DMS 273 treated with DMSO at 0.1 percent for 48 hours (cell line): Measurements from ENCODE around the gene ATXN3.
"Not testable (repeated sequence)": the region's sequence is repeated elsewhere in the genome, so short reads cannot be mapped to it uniquely, and the experiment has no call there.

Experiments used
- DNase-seq: peaks from one replicate; lab custom pipeline; 2025; lab: John Stamatoyannopoulos, UW

ATXN3 gene

GRCh38 chr14:92058006-92058917 lies 48.1 kb downstream of the ATXN3 start:
- no peak for DNase-seq

GRCh38 chr14:92049781-92050180 lies 56.6 kb downstream of the ATXN3 start:
- no peak for DNase-seq

DNA sequence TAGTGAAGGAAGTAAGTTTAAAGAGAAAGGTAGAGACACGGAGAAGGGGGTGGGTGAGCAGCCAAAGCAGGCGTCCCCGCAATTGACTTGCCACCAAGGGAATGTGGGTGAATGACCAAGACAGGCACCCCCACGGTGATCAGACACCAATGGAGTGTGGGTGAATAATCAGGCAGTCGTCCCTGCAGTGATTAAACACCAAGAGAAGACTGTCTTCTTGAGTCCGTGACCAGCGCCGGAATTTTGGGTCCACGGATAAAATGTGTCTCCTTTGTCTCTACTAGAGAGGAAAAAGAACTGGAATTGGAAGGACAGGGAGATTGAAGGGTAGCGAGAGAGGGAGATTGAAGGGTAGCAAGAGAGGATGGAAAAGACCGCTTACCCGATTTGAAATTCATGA lies 57.2 kb downstream of the ATXN3 start:
- not testable (repeated sequence) for DNase-seq

DNA sequence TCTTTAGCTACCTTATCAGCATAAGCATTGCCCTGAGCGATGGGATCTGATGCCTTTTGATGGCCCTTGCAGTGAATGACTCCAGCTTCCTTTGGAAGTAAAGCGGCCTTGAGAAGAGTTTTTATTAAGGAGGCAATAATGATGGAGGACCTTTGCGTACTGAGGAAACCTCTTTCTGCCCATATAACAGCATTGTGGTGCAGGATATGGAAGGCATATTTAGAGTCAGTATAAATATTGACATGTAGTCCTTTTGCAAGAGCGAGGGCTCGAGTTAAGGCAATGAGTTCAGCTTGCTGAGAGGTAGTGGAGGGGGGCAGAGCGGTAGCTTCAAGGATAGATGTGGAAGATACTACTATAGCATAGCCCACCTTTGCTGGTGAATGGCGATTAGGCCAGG lies 60.5 kb downstream of the ATXN3 start:
- DNase-seq, result not testable (repeated sequence)

DNA sequence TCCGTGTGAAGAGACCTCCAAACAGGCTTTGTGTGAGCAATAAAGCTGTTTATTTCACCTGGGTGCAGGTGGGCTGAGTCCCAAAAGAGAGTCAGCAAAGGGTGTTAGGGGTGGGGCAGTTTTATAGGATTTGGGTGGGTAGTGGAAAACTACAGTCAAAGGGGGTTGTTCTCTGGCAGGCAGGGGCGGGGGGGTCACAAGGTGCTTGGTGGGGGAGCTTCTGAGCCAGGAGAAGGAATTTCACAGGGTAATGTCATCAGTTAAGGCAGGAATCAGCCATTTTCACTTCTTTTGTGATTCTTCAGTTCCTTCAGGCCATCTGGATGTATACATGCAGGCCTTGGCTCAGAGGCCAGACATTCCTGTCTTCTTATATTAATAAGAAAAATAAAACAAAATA lies 64.6 kb downstream of the ATXN3 start:
- not testable (repeated sequence) for DNase-seq

- DNase-seq, result no peak
Measured at GRCh38 chr14:92041203-92041602, 65.2 kb downstream of the ATXN3 start.

DNA sequence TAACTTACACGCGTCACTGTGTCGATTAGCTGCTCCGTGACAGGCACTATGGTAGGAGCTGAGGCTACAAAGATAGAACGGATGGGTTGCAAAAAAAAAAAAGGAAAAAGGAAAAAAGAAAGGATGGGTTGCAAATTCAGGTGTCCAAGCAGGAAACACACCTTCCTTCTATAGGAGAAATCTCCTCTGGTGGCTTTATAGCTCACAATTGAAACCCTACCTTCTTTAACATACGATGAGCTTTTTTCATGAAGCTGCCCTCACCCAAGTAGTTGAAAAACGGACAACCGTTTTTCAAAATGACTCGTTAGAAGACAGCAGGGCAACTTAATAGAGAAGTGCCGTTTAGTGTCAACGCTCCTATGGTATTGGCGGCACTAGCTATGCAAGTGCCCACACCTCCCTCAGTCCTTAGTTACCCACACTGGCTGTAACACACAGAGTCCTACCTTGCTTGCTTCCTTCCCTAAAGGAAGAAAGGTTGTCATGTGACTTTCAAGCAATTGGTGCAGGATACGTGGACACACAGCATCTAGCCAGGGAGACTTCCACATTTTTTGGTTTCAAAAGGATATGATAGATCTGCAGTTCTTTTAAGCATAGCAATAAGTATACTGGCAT lies 65.8 kb downstream of the ATXN3 start:
- no peak for DNase-seq

DNA sequence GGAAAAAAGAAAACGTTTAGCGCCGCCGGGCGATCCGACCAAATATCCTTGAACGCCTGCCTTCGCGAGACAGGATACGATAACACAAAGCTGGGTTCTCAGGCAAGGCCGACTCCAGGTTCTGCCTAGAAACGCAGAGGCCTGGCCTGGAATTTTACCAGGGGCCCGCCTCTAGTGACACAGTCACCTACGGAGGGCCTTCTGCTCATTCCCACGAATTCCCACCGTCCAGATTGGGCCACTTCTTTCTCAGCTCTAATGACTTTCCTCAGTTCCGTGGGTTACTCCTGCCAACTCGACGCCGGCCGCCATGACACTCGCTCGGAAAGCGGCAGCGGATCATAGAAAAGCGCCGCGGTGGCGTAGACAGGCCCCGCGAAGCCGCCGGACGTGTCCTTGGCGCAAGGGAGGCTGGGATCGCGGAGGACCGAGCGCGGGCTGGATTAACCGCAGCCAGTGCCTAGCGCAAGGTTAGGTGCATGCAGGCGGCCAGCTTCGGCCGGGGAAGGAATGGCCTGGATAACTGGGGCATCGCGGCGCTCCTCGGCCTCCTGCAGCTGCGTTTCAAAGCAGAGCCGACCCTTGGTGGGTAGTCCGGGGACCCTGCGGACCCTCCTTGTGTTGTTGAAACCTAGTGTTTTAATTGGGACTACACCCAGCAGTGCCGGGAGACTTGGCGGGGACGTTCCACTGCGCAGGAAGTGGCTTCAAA lies 66.5 kb downstream of the ATXN3 start, which contains the start of gene TRIP11:
TSS of gene TRIP11 (minus strand) at position 341 of the 712 bp plus-strand sequence. CDS start 374 bp downstream, outside the sequence.
- peak; percentile 77 for DNase-seq

DNA sequence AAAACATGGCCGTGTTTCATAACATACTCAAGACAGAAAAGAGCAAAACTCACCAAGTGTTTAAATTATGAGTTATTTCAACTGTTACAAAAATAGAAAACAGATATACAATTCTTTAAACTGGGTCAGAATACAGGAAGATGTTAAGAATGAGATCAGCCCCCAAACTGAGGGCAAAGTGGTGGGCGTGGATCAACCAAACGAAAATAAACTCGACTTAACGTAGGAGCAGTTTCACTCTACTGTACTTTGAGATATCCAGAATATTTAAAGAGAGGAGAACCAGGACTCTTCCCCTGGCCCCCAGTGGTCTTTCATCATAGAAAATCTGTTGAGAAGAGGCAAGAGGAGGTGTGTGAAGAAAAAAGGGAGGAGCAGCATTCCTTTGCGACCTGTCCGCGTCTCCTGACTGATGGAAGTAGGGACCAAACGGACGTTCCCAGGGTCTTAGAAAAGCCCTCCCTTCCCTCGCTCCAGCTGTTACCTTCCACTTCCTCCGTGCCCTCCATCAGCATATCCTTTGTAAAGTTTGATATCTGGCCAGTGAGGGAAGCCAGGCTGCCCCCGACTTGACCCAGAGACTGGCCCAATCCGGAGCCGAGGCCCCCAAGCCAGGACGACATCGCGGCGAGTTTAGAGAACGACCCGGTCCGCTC lies 67.2 kb downstream of the ATXN3 start:
- peak; percentile 72 for DNase-seq

GRCh38 chr14:92037989-92038388 lies 68.4 kb downstream of the ATXN3 start:
- no peak for DNase-seq

DNA sequence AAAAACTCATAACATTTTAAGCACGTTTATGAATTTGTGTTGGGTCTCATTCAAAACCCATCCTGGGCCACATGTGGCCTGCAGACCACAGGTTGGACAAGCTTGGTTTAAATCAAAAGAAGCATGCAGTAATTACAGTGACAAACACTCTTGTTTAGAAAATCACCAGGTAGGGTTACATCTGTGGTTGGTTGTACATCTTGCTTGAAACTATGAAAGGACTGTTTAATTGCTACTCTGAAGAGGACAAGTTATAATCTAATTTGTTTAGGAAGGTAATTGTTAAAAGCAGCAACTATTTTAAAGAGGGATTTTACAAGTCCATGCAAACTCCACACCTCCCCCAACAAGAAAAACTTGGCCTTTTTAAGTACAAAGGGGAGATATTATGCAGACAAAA lies 70.5 kb downstream of the ATXN3 start:
- DNase-seq, result no peak

GRCh38 chr14:92033906-92034687 lies 72.3 kb downstream of the ATXN3 start:
- no peak for DNase-seq

GRCh38 chr14:92033433-92033832 lies 72.9 kb downstream of the ATXN3 start:
- DNase-seq, result no peak

DNA sequence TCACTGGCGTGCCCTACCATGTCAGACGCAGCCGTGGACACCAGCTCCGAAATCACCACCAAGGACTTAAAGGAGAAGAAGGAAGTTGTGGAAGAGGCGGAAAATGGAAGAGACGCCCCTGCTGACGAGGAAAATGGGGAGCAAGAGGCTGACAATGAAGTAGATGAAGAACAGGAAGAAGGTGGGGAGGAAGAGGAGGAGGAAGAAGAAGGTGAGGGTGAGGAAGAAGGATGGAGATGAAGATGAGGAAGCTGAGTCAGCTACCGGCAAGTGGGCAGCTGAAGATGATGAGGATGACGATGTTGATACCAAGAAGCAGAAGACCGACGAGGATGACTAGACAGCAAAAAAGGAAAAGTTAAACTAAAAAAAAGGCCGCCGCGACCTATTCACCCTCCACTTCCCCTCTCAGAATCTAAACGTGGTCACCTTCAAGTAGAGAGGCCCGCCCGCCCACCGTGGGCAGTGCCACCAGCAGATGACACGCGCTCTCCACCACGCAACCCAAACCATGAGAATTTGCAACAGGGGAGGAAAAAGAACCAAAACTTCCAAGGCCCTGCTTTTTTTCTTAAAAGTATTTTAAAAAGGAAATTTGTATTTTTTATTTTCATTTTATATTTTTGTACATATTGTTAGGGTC lies 79.7 kb downstream of the ATXN3 start:
- DNase-seq, result no peak

GRCh38 chr14:92022036-92022435 lies 84.3 kb downstream of the ATXN3 start:
- DNase-seq, result no peak

DNA sequence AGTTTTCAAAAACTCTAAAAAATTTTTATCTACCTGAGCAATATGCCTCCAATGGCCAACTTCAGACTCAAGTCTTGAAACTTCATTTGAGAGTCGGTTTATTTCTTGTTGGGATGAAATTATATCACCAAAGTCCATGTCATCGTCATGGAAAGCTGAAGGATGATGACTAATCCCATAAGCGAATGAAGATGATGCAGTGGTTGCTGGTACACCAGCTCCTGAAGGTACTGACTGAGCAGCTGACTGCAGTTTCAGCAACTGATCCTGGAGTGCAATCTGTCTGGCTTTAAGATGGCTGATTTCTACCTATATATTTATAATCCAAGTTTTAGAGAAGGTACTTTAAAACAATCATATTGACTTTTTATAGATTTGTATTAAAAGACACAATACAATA lies 84.9 kb downstream of the ATXN3 start:
- DNase-seq, result no peak

- no peak for DNase-seq
Measured at GRCh38 chr14:92014040-92014439, 92.3 kb downstream of the ATXN3 start.

GRCh38 chr14:92012121-92012748 lies 94.1 kb downstream of the ATXN3 start:
- no peak for DNase-seq

DNA sequence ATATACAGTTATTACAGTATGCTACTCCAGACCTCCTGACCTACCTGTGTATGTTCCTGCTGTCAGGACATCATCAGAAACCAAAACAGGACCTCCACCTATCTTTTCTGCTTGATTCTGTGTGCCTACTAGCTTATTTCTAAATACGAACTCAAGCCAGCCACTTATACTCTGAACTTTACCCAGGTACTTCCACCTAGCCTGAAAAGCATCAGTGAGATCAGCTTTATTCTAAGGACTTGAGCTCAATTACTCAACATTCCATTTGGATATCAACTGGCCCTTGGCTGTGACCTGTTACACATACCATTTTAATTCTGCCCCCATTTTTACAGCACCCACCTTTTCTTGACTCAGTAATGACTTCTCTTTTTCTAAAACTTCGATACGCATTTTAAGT lies 95.7 kb downstream of the ATXN3 start:
- no peak for DNase-seq

GRCh38 chr14:92009604-92010003 lies 96.8 kb downstream of the ATXN3 start:
- no peak for DNase-seq
